Panc1 (cell line): ENCODE measurements around the gene IFNAR1. TPM values are rescaled to one million over a fixed set of nuclear protein-coding genes. Genes with fewer than 3 reads are reported as not detected.

ENCODE experiments used
- ATAC-seq: fragments of 200-7000 bp; cut with Tn5 transposase; 2 replicates; pipeline ENCODE4 v1.9.1; 2020; ENCODE audit warnings: mild to moderate bottlenecking, moderate library complexity
- BruUV-seq: library from RNA; stranded (reverse); fragments of 400-500 nt; replicated peaks from 2 replicates; lab custom pipeline; 2021; lab: Mats Ljungman, UMichigan
- CTCF ChIA-PET: fragments of 300-600 bp; sonication (Branson Sonifier 250); formaldehyde crosslinking; loops from one replicate; lab custom pipeline; 2022; ENCODE audit warnings: antibody characterized with exemption; lab: Charles Lee
- POLR2A ChIA-PET: fragments of 300-600 bp; sonication (Branson Sonifier 250); formaldehyde crosslinking; loops from one replicate; lab custom pipeline; 2022; ENCODE audit warnings: antibody characterized with exemption; lab: Charles Lee
- DNase-seq: peaks from one replicate; pipeline ENCODE4 v3.0.0-alpha.2; 2010; ENCODE audit warnings: low read depth, low spot score
- H3K27ac ChIP-seq: 2 replicates; pipeline ENCODE4 v1.5.1; 2011; ENCODE audit warnings: mild to moderate bottlenecking, low read length, inconsistent platforms
- H3K27me3 ChIP-seq: fragments of 200-500 bp; sonication (Bioruptor generic); 2 replicates; pipeline ENCODE4 v1.6.0; 2014; ENCODE audit warnings: low read length, inconsistent platforms; ENCODE audit not compliant: control insufficient read depth, insufficient read depth
- H3K36me3 ChIP-seq: fragments of 200-500 bp; sonication (Bioruptor generic); 2 replicates; pipeline ENCODE4 v1.5.1; 2014; ENCODE audit warnings: inconsistent platforms, mild to moderate bottlenecking, low read length, moderate library complexity; ENCODE audit not compliant: control insufficient read depth, insufficient read depth
- H3K4me1 ChIP-seq: 2 replicates; pipeline ENCODE4 v1.5.1; 2011; ENCODE audit warnings: inconsistent platforms, mild to moderate bottlenecking, low read length, moderate library complexity; ENCODE audit not compliant: control insufficient read depth, insufficient read depth
- H3K4me3 ChIP-seq, 2 experiments: 2 replicates each; pipeline ENCODE4 v1.5.1; 2011 to 2012; ENCODE audit warnings: low read depth in 2 of 2, low read length in 2 of 2, mild to moderate bottlenecking in 2 of 2, inconsistent platforms in 1 of 2, moderate library complexity in 1 of 2
- H3K9me3 ChIP-seq: fragments of 200-500 bp; sonication (Bioruptor generic); 2 replicates; pipeline ENCODE4 v1.5.1; 2014; ENCODE audit warnings: low read depth, mild to moderate bottlenecking, inconsistent platforms, low read length, moderate library complexity; ENCODE audit not compliant: control insufficient read depth, insufficient read depth
- CTCF ChIP-seq: fragments of 450-650 bp; IDR thresholded peaks from 2 replicates; pipeline ENCODE4 v1.5.1; 2017; ENCODE audit warnings: mild to moderate bottlenecking
- POLR2AphosphoS5 ChIP-seq: IDR thresholded peaks from 2 replicates; pipeline ENCODE4 v1.6.1; 2012; ENCODE audit warnings: mild to moderate bottlenecking, low read depth, low read length, moderate library complexity
- REST ChIP-seq, 2 experiments: IDR thresholded peaks; 2 replicates each; pipeline ENCODE4 v1.6.1; 2011 to 2012; ENCODE audit warnings: low read depth in 2 of 2, control low read depth in 1 of 2, low read length in 1 of 2, mild to moderate bottlenecking in 1 of 2, moderate library complexity in 1 of 2; ENCODE audit not compliant: insufficient read depth in 1 of 2
- SIN3A ChIP-seq: IDR thresholded peaks from 2 replicates; pipeline ENCODE4 v1.6.1; 2012; ENCODE audit warnings: low read depth, mild to moderate bottlenecking, low read length, moderate library complexity, borderline replicate concordance; ENCODE audit not compliant: insufficient read depth
- TCF7L2 ChIP-seq: IDR thresholded peaks from 2 replicates; pipeline ENCODE4 v1.6.1; 2011; ENCODE audit warnings: mild to moderate bottlenecking, low read depth, low read length, inconsistent platforms
- in situ Hi-C: cut with HindIII; loops from 2 replicates; pipeline ENCODE4 v1.10.0; 2016; ENCODE audit warnings: low sequenced_read_pairs, low pct_unique_long_range_greater_than_20kb
- intact Hi-C: fragments of 100-400 bp; cut with micrococcal nuclease; formaldehyde crosslinking; loops from one replicate; pipeline ENCODE4 v1.10.0; 2022; ENCODE audit not compliant: unreplicated experiment
- total RNA-seq: library from RNA; stranded (reverse); gene quantifications from one replicate; pipeline ENCODE4 v1.2.1, GENCODE V29; 2021; ENCODE audit not compliant: unreplicated experiment

Gene IFNAR1
- total RNA-seq, 1 experiment from 2014 or later, result 23.8 TPM

GRCh38 chr21:33369586-33369985 lies 44.8 kb downstream of the IFNAR1 start:
- CTCF ChIA-PET, result interaction anchor here (1.0 kb wide), 1 partner anchor 167 kb away, joined by 3 read pairs; no protein-coding TSS in a partner anchor
- in situ Hi-C loops, result no loop called here
- DNase-seq (no peak), ATAC-seq (no peak)
- Histone ChIP-seq H3K4me1 (no peaks in the 10 kb centered on the region), H3K9me3 (no peaks in the 10 kb centered on the region; the same call in 1 of the 2 replicates), H3K27ac (no peak overlapping the region), H3K36me3 (no peaks in the 10 kb centered on the region), H3K4me3 (no peak overlapping the region), H3K27me3 (no peaks in the 10 kb centered on the region)
- TF ChIP-seq REST (IDR thresholded peaks at IDR 0.05; ENCODE audit: insufficient read depth in 1 of 2, low read depth in 2 of 2, low read length in 1 of 2), result no peak
- TF ChIP-seq TCF7L2, result no peak
- TF ChIP-seq SIN3A, result no peak
- no peak for TF ChIP-seq POLR2AphosphoS5
- no peak for TF ChIP-seq CTCF
- BruUV-seq, result no TSS peak
- POLR2A ChIA-PET, result no interaction called here
- intact Hi-C loops, result no loop called here

GRCh38 chr21:33370305-33370704 lies 45.5 kb downstream of the IFNAR1 start:
- POLR2A ChIA-PET, result no interaction called here
- Histone ChIP-seq H3K36me3 (no peaks in the 10 kb centered on the region), H3K4me1 (no peaks in the 10 kb centered on the region), H3K27me3 (no peaks in the 10 kb centered on the region), H3K27ac (no peak overlapping the region), H3K4me3 (no peak overlapping the region), H3K9me3 (no peaks in the 10 kb centered on the region; the same call in 1 of the 2 replicates)
- DNase-seq (no peak), ATAC-seq (no peak)
- intact Hi-C loops (no loop called here), in situ Hi-C loops (no loop called here)
- TF ChIP-seq POLR2AphosphoS5, result no peak
- TF ChIP-seq TCF7L2, result no peak
- CTCF ChIA-PET, result interaction anchor here (1.0 kb wide), 1 partner anchor 168 kb away, joined by 3 read pairs; no protein-coding TSS in a partner anchor
- no TSS peak for BruUV-seq

- intact Hi-C loops, result no loop called here
- Histone ChIP-seq H3K27ac (no peak overlapping the region), H3K4me1 (no peaks in the 10 kb centered on the region), H3K36me3 (no peaks in the 10 kb centered on the region), H3K27me3 (no peaks in the 10 kb centered on the region), H3K9me3 (no peaks in the 10 kb centered on the region; the same call in 1 of the 2 replicates), H3K4me3 (no peak overlapping the region)
- ATAC-seq (no peak), DNase-seq (no peak)
- CTCF ChIA-PET, result no interaction called here
- TF ChIP-seq REST (IDR thresholded peaks at IDR 0.05; ENCODE audit: insufficient read depth in 1 of 2, low read depth in 2 of 2, low read length in 1 of 2) (no peak), TCF7L2 (no peak), CTCF (no peak), SIN3A (no peak), POLR2AphosphoS5 (no peak)
- POLR2A ChIA-PET, result no interaction called here
- BruUV-seq, result no TSS peak
- in situ Hi-C loops, result no loop called here
Measured at GRCh38 chr21:33371366-33371765, 46.6 kb downstream of the IFNAR1 start.
